H9 (cell line): ENCODE results near the gene ELAC2. TPM values are rescaled to one million over a fixed set of nuclear protein-coding genes. Genes with fewer than 3 reads are reported as not detected.

ENCODE experiments used
- DNase-seq: peaks from one replicate; pipeline ENCODE4 v3.0.0-alpha.2; 2017
- H2AFZ ChIP-seq: one replicate; pipeline ENCODE4 v1.6.1; 2013; ENCODE audit warnings: mild to moderate bottlenecking, low read length, control low read depth, moderate library complexity
- H2AK5ac ChIP-seq: 2 replicates; pipeline ENCODE4 v1.6.1; 2013; ENCODE audit warnings: low read length, control low read depth, mixed read lengths; ENCODE audit not compliant: insufficient read length
- H2BK120ac ChIP-seq: one replicate; pipeline ENCODE4 v1.6.1; 2013; ENCODE audit warnings: low read depth, mild to moderate bottlenecking, low read length, control low read depth, inconsistent platforms; ENCODE audit not compliant: poor library complexity, severe bottlenecking
- H2BK12ac ChIP-seq: 2 replicates; pipeline ENCODE4 v1.6.1; 2013; ENCODE audit warnings: low read length, control low read depth, mixed read lengths, low read depth; ENCODE audit not compliant: insufficient read length
- H2BK15ac ChIP-seq: 2 replicates; pipeline ENCODE4 v1.6.1; 2013; ENCODE audit warnings: low read depth, low read length, control low read depth
- H2BK20ac ChIP-seq: one replicate; pipeline ENCODE4 v1.6.1; 2013; ENCODE audit warnings: low read depth, mild to moderate bottlenecking, low read length, control low read depth, inconsistent platforms; ENCODE audit not compliant: poor library complexity, severe bottlenecking
- H2BK5ac ChIP-seq: 2 replicates; pipeline ENCODE4 v1.6.1; 2013; ENCODE audit warnings: low read length, control low read depth, mixed read lengths; ENCODE audit not compliant: insufficient read length
- H3K14ac ChIP-seq: 2 replicates; pipeline ENCODE4 v1.6.1; 2013; ENCODE audit warnings: low read length, control low read depth; ENCODE audit not compliant: insufficient read depth
- H3K18ac ChIP-seq: 2 replicates; pipeline ENCODE4 v1.6.1; 2013; ENCODE audit warnings: low read depth, mild to moderate bottlenecking, mixed read lengths, low read length, control low read depth; ENCODE audit not compliant: insufficient read length
- H3K23ac ChIP-seq: 2 replicates; pipeline ENCODE4 v1.6.1; 2013; ENCODE audit warnings: low read length, control low read depth, mixed read lengths, low read depth; ENCODE audit not compliant: insufficient read length
- H3K23me2 ChIP-seq: 2 replicates; pipeline ENCODE4 v1.6.1; 2013; ENCODE audit warnings: low read depth, mild to moderate bottlenecking, mixed read lengths, low read length, control low read depth; ENCODE audit not compliant: insufficient read length, poor library complexity, severe bottlenecking
- H3K27ac ChIP-seq: 2 replicates; pipeline ENCODE4 v1.5.1; 2013; ENCODE audit warnings: low read length, control low read depth, mixed read lengths, low read depth; ENCODE audit not compliant: insufficient read length
- H3K27me3 ChIP-seq: 2 replicates; pipeline ENCODE4 v1.6.1; 2013; ENCODE audit warnings: low read length, control low read depth, inconsistent platforms; ENCODE audit not compliant: insufficient read depth
- H3K4ac ChIP-seq: 2 replicates; pipeline ENCODE4 v1.6.1; 2013; ENCODE audit warnings: low read depth, mild to moderate bottlenecking, control low read depth, inconsistent platforms, low read length, moderate library complexity
- H3K4me1 ChIP-seq: 2 replicates; pipeline ENCODE4 v1.6.1; 2013; ENCODE audit warnings: low read length, control low read depth, inconsistent platforms; ENCODE audit not compliant: insufficient read depth
- H3K4me2 ChIP-seq: 2 replicates; pipeline ENCODE4 v1.6.1; 2013; ENCODE audit warnings: low read length, control low read depth, mixed read lengths; ENCODE audit not compliant: insufficient read length, insufficient read depth
- H3K56ac ChIP-seq: 2 replicates; pipeline ENCODE4 v1.6.1; 2013; ENCODE audit warnings: low read depth, mild to moderate bottlenecking, mixed read lengths, low read length, control low read depth; ENCODE audit not compliant: insufficient read length
- H3K79me1 ChIP-seq: 2 replicates; pipeline ENCODE4 v1.6.1; 2013; ENCODE audit warnings: low read depth, mild to moderate bottlenecking, moderate library complexity, low read length, control low read depth, inconsistent platforms; ENCODE audit not compliant: insufficient read depth, poor library complexity, severe bottlenecking
- H3K79me2 ChIP-seq: 2 replicates; pipeline ENCODE4 v1.6.1; 2013; ENCODE audit warnings: low read length, control low read depth, inconsistent platforms; ENCODE audit not compliant: insufficient read depth
- H3K9ac ChIP-seq: 2 replicates; pipeline ENCODE4 v1.6.1; 2013; ENCODE audit warnings: low read length, control low read depth, mixed read lengths; ENCODE audit not compliant: insufficient read length; ENCODE audit errors: extremely low read depth
- H3K9me3 ChIP-seq: one replicate; pipeline ENCODE4 v1.6.1; 2013; ENCODE audit warnings: low read depth, low read length, inconsistent platforms; ENCODE audit not compliant: control insufficient read depth
- H3T11ph ChIP-seq: one replicate; pipeline ENCODE4 v1.6.1; 2013; ENCODE audit warnings: mild to moderate bottlenecking, low read length, control low read depth, inconsistent platforms
- H4K20me1 ChIP-seq: one replicate; pipeline ENCODE4 v1.6.1; 2013; ENCODE audit not compliant: control insufficient read depth, insufficient read length, insufficient read depth
- H4K5ac ChIP-seq: 2 replicates; pipeline ENCODE4 v1.6.1; 2013; ENCODE audit warnings: low read depth, mild to moderate bottlenecking, mixed read lengths, low read length, control low read depth; ENCODE audit not compliant: insufficient read length
- H4K8ac ChIP-seq: replicated peaks from 2 replicates; pipeline ENCODE4 v1.6.1; 2013; ENCODE audit warnings: low read length, control low read depth, mixed read lengths, low read depth; ENCODE audit not compliant: insufficient read length
- H4K91ac ChIP-seq: 2 replicates; pipeline ENCODE4 v1.6.1; 2013; ENCODE audit warnings: low read depth, mild to moderate bottlenecking, moderate library complexity, mixed read lengths, low read length, control low read depth; ENCODE audit not compliant: insufficient read length
- H3K27ac Mint-ChIP-seq, 3 experiments: 2 replicates in 2 of 3; 3 replicates in 1 of 3; pipeline ENCODE4 v1.8.0; 2020 to 2021; ENCODE audit warnings: mixed read lengths in 3 of 3, mild to moderate bottlenecking in 1 of 3, moderate library complexity in 1 of 3
- H3K27me3 Mint-ChIP-seq: 2 replicates; pipeline ENCODE4 v1.8.0; 2021; ENCODE audit warnings: low read depth, mild to moderate bottlenecking, moderate library complexity, mixed read lengths
- H3K36me3 Mint-ChIP-seq, 3 experiments: 2 replicates in 2 of 3; 3 replicates in 1 of 3; pipeline ENCODE4 v1.8.0; 2020 to 2021; ENCODE audit warnings: low read depth in 3 of 3, mixed read lengths in 3 of 3; ENCODE audit not compliant: insufficient read depth in 1 of 3
- H3K4me1 Mint-ChIP-seq, 2 experiments: 2 replicates each; pipeline ENCODE4 v1.8.0; 2020; ENCODE audit warnings: mixed read lengths in 2 of 2
- H3K4me3 Mint-ChIP-seq, 2 experiments: 2 replicates in 1 of 2; 3 replicates in 1 of 2; pipeline ENCODE4 v1.8.0; 2020 to 2021; ENCODE audit warnings: mild to moderate bottlenecking in 2 of 2, mixed read lengths in 2 of 2, moderate library complexity in 1 of 2
- H3K9me3 Mint-ChIP-seq, 2 experiments: 2 replicates in 1 of 2; 3 replicates in 1 of 2; pipeline ENCODE4 v1.8.0; 2020; ENCODE audit warnings: mild to moderate bottlenecking in 2 of 2, mixed read lengths in 2 of 2, moderate library complexity in 1 of 2
- CTCF ChIP-seq: fragments of 200-600 bp; sonication (generic); conservative IDR thresholded peaks from 3 replicates; pipeline ENCODE4 v1.8.0; 2021; ENCODE audit warnings: antibody characterized with exemption, mild to moderate bottlenecking
- WGBS: extraction: QIAGEN DNeasy Blood & Tissue Kit; methylation state at CpG from one replicate; pipeline ENCODE4 v1.1.7; 2013; ENCODE audit warnings: missing lambda C conversion rate, low lambda C conversion rate, mixed read lengths; ENCODE audit not compliant: insufficient read length; ENCODE audit errors: extremely low coverage; 5-methylcytosine and 5-hydroxymethylcytosine counted together
- total RNA-seq: library from RNA; stranded (reverse); gene quantifications from 2 replicates; pipeline ENCODE4 v1.2.1, GENCODE V29; 2021

The ELAC2 gene
- total RNA-seq, 1 experiment from 2014 or later: 90.7 TPM

DNA sequence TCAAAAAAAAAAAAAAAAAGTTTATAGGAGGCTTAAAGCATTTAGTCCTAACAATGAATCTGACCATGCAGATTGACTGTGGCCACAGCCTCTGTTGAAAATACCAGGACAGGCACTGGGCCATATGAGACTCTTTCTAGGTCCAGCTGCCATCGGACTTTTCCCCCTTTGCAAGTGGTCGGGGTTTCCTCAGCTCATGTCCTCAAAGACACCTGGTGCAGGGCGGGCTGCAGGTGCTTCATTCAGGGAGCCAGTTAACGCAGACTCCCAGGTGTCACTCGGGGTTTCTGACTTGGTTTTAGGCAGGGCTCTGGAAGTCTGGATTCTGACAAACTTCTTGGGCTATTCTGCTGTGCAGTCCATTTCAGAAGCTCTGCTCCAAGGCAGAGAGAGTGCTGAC, 20.9 kb downstream of the ELAC2 start:
- Histone ChIP-seq H3K27me3 (no peaks in the 10 kb centered on the region), H2BK12ac (no peak overlapping the region), H3K9me3 (no peaks in the 10 kb centered on the region), H2BK20ac (no peak overlapping the region), H2BK15ac (no peak overlapping the region), H2BK120ac (no peak overlapping the region), H4K91ac (no peak overlapping the region), H4K20me1 (no peaks in the 10 kb centered on the region), H3K79me2 (no peaks in the 10 kb centered on the region), H3K4me1 (no peaks in the 10 kb centered on the region), H4K5ac (no peak overlapping the region), H3K9ac (no peak overlapping the region), H3K27ac (no peak overlapping the region), H3K56ac (no peak overlapping the region), H2BK5ac (no peak overlapping the region), H3K23ac (no peak overlapping the region), H3K4ac (no peak overlapping the region), H4K8ac (no peak overlapping the region), H3K18ac (no peak overlapping the region), H2AK5ac (no peak overlapping the region), H3K23me2 (no peaks in the 10 kb centered on the region), H3K14ac (no peak overlapping the region), H3K79me1 (no peaks in the 10 kb centered on the region), H3K4me2 (no peak overlapping the region), H2AFZ (no peak overlapping the region), H3T11ph (no peak overlapping the region)
- Mint-ChIP-seq H3K27me3 (no peaks in the 10 kb centered on the region), H3K36me3 (peaks cover 34 to 92% (median 79%) of the 10 kb centered on the region in 3 experiments), H3K27ac (no peak overlapping the region), H3K4me3 (no peak overlapping the region), H3K4me1 (no peaks in the 10 kb centered on the region), H3K9me3 (no peaks in the 10 kb centered on the region)
- no peak for TF ChIP-seq CTCF
- no peak for DNase-seq
- no CpG with 5 or more reads among the region's 5 CpGs for whole genome bisulfite sequencing
